ENCODE data around the gene CECR2.

DNA sequence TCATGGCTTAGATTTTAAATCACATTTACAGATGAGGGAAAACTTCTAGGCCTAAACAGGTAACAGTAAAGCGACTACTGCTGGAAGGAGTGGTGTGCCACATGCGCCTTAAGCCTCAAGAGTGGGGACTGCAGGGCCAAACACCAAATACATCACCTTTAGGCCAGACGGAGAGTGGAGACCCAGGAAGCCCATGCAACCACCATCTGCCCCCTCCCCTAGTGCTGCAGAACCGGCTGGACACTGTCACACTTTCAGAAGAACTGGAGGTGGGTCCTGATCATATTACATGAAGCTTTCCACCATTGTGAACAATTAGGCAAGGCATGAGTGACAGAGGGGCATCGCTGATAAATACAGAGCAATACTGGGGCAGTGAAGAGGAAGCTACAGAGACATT, 222.9 kb downstream of the CECR2 start:
- TF ChIP-seq, protein P1, sequence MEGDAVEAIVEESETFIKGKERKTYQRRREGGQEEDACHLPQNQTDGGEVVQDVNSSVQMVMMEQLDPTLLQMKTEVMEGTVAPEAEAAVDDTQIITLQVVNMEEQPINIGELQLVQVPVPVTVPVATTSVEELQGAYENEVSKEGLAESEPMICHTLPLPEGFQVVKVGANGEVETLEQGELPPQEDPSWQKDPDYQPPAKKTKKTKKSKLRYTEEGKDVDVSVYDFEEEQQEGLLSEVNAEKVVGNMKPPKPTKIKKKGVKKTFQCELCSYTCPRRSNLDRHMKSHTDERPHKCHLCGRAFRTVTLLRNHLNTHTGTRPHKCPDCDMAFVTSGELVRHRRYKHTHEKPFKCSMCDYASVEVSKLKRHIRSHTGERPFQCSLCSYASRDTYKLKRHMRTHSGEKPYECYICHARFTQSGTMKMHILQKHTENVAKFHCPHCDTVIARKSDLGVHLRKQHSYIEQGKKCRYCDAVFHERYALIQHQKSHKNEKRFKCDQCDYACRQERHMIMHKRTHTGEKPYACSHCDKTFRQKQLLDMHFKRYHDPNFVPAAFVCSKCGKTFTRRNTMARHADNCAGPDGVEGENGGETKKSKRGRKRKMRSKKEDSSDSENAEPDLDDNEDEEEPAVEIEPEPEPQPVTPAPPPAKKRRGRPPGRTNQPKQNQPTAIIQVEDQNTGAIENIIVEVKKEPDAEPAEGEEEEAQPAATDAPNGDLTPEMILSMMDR (IDR thresholded peaks at IDR 0.05 in 4 of 5, conservative IDR thresholded peaks at IDR 0.05 in 1 of 5), result no peak
- no peak for TF ChIP-seq POLR2A (IDR thresholded peaks at IDR 0.05)

Measured in gastrocnemius medialis (tissue), 4 donors.